ENCODE data around the gene PIK3CG.

DNA sequence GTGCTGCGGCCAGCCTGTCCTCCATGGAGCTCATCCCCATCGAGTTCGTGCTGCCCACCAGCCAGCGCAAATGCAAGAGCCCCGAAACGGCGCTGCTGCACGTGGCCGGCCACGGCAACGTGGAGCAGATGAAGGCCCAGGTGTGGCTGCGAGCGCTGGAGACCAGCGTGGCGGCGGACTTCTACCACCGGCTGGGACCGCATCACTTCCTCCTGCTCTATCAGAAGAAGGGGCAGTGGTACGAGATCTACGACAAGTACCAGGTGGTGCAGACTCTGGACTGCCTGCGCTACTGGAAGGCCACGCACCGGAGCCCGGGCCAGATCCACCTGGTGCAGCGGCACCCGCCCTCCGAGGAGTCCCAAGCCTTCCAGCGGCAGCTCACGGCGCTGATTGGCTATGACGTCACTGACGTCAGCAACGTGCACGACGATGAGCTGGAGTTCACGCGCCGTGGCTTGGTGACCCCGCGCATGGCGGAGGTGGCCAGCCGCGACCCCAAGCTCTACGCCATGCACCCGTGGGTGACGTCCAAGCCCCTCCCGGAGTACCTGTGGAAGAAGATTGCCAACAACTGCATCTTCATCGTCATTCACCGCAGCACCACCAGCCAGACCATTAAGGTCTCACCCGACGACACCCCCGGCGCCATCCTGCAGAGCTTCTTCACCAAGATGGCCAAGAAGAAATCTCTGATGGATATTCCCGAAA, 2.7 kb downstream of the PIK3CG start:
- TF ChIP-seq, protein P1, sequence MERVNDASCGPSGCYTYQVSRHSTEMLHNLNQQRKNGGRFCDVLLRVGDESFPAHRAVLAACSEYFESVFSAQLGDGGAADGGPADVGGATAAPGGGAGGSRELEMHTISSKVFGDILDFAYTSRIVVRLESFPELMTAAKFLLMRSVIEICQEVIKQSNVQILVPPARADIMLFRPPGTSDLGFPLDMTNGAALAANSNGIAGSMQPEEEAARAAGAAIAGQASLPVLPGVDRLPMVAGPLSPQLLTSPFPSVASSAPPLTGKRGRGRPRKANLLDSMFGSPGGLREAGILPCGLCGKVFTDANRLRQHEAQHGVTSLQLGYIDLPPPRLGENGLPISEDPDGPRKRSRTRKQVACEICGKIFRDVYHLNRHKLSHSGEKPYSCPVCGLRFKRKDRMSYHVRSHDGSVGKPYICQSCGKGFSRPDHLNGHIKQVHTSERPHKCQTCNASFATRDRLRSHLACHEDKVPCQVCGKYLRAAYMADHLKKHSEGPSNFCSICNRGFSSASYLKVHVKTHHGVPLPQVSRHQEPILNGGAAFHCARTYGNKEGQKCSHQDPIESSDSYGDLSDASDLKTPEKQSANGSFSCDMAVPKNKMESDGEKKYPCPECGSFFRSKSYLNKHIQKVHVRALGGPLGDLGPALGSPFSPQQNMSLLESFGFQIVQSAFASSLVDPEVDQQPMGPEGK (CRISPR knock-in tag; IDR thresholded peaks at IDR 0.05; ENCODE audit: borderline replicate concordance), result no peak
- TF ChIP-seq ISL1 (CRISPR knock-in tag; IDR thresholded peaks at IDR 0.05) (no peak), OSR1 (CRISPR knock-in tag; IDR thresholded peaks at IDR 0.05) (no peak), SNAI2 (CRISPR knock-in tag; IDR thresholded peaks at IDR 0.05) (no peak), ZC3H10 (CRISPR knock-in tag; IDR thresholded peaks at IDR 0.05) (no peak), POU6F1 (CRISPR knock-in tag; IDR thresholded peaks at IDR 0.05; ENCODE audit: borderline replicate concordance, low read depth) (no peak), ZNF8 (CRISPR knock-in tag; IDR thresholded peaks at IDR 0.05) (no peak), TOX (CRISPR knock-in tag; IDR thresholded peaks at IDR 0.05; ENCODE audit: borderline replicate concordance) (no peak), ZNF565 (CRISPR knock-in tag; conservative IDR thresholded peaks at IDR 0.05; ENCODE audit: low read depth) (no peak), CSDC2 (CRISPR knock-in tag; IDR thresholded peaks at IDR 0.05) (no peak), ZNF70 (CRISPR knock-in tag; IDR thresholded peaks at IDR 0.05) (no peak), ZFP3 (CRISPR knock-in tag; IDR thresholded peaks at IDR 0.05) (no peak), ARNTL (CRISPR knock-in tag; IDR thresholded peaks at IDR 0.05; ENCODE audit: borderline replicate concordance, low read depth) (no peak)
- TF ChIP-seq, protein P2, sequence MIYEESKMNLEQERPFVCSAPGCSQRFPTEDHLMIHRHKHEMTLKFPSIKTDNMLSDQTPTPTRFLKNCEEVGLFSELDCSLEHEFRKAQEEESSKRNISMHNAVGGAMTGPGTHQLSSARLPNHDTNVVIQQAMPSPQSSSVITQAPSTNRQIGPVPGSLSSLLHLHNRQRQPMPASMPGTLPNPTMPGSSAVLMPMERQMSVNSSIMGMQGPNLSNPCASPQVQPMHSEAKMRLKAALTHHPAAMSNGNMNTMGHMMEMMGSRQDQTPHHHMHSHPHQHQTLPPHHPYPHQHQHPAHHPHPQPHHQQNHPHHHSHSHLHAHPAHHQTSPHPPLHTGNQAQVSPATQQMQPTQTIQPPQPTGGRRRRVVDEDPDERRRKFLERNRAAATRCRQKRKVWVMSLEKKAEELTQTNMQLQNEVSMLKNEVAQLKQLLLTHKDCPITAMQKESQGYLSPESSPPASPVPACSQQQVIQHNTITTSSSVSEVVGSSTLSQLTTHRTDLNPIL (CRISPR knock-in tag; IDR thresholded peaks at IDR 0.05; ENCODE audit: low read depth), result no peak
